GM12878 (cell line): ENCODE measurements around the gene SEZ6L2. TPM values are rescaled to one million over a fixed set of nuclear protein-coding genes. Genes with fewer than 3 reads are reported as not detected.

Source experiments
- ATAC-seq: fragments of 200-7000 bp; cut with Tn5 transposase; 3 replicates; pipeline ENCODE4 v1.9.1; 2020; ENCODE audit warnings: mild to moderate bottlenecking, moderate library complexity
- BruUV-seq: library from RNA; stranded (reverse); fragments of 400-500 nt; replicated peaks from 2 replicates; lab custom pipeline; 2021; lab: Mats Ljungman, UMichigan
- CTCF ChIA-PET: fragments of 300-600 bp; sonication (Branson Sonifier 250); formaldehyde crosslinking; extraction: SDS; loops from one replicate; lab custom pipeline; 2021; ENCODE audit warnings: inconsistent platforms; lab: Yijun Ruan, JAX
- POLR2A ChIA-PET: fragments of 350-600 bp; formaldehyde crosslinking; extraction: SDS; loops from one replicate; lab custom pipeline; 2021; ENCODE audit warnings: inconsistent platforms; lab: Charles Lee
- RAD21 ChIA-PET: fragments of 300-600 bp; sonication (Branson Sonifier 250); formaldehyde crosslinking; loops from one replicate; lab custom pipeline; 2023; ENCODE audit warnings: antibody characterized with exemption; ENCODE audit not compliant: unreplicated experiment; lab: Charles Lee
- SMC1A ChIA-PET: fragments of 300-600 bp; sonication (Branson Sonifier 250); formaldehyde crosslinking; loops from one replicate; lab custom pipeline; 2023; ENCODE audit not compliant: unreplicated experiment, uncharacterized antibody; lab: Charles Lee
- DNase-seq: peaks from one replicate; pipeline ENCODE4 v3.0.0-alpha.2; 2011; ENCODE audit warnings: low read depth, low spot score
- FAIRE-seq: peaks from 3 replicates; lab custom pipeline; 2011; peaks lifted over from hg19 to GRCh38; lab: Jason Lieb, UNC
- H2AFZ ChIP-seq: 2 replicates; pipeline ENCODE4 v1.6.0; 2011; ENCODE audit warnings: low read depth, low read length, control low read depth; ENCODE audit not compliant: control insufficient read depth
- H3K27ac ChIP-seq: 2 replicates; pipeline ENCODE4 v1.5.1; 2011; ENCODE audit warnings: control low read depth; ENCODE audit not compliant: control insufficient read depth, insufficient read depth
- H3K27me3 ChIP-seq, 2 experiments: replicated peaks in 1 of 2; 2 replicates each; pipeline versions ENCODE4 v1.6.0 to v1.6.1; 2011; ENCODE audit warnings: low read length in 1 of 2; ENCODE audit not compliant: control insufficient read depth in 2 of 2, insufficient read depth in 2 of 2
- H3K36me3 ChIP-seq, 2 experiments: 2 replicates each; pipeline ENCODE4 v1.5.1; 2011; ENCODE audit warnings: low read length in 1 of 2; ENCODE audit not compliant: control insufficient read depth in 2 of 2, insufficient read depth in 2 of 2
- H3K4me1 ChIP-seq: 2 replicates; pipeline ENCODE4 v1.6.1; 2011; ENCODE audit warnings: mild to moderate bottlenecking, low read length, moderate library complexity, mixed read lengths; ENCODE audit not compliant: control insufficient read depth, insufficient read depth
- H3K4me2 ChIP-seq: 2 replicates; pipeline ENCODE4 v1.6.0; 2011; ENCODE audit warnings: control low read depth; ENCODE audit not compliant: control insufficient read depth, insufficient read depth
- H3K4me3 ChIP-seq: fragments of 200-600 bp; sonication (generic); 2 replicates; pipeline ENCODE4 v1.5.1; 2016
- H3K79me2 ChIP-seq: 2 replicates; pipeline ENCODE4 v1.6.0; 2011; ENCODE audit warnings: low read length; ENCODE audit not compliant: control insufficient read depth, insufficient read depth
- H3K9ac ChIP-seq: 2 replicates; pipeline ENCODE4 v1.8.0; 2011; ENCODE audit warnings: low read length, control low read depth, mixed read lengths; ENCODE audit not compliant: control insufficient read depth, insufficient read depth
- H3K9me3 ChIP-seq: replicated peaks from 3 replicates; pipeline ENCODE4 v1.5.1; 2011; ENCODE audit warnings: mild to moderate bottlenecking, low read length; ENCODE audit not compliant: control insufficient read depth, insufficient read depth
- H4K20me1 ChIP-seq: 2 replicates; pipeline ENCODE4 v1.6.0; 2011; ENCODE audit not compliant: control insufficient read depth, insufficient read depth
- DPF2 ChIP-seq: fragments of 450-650 bp; IDR thresholded peaks from 2 replicates; pipeline ENCODE4 v1.6.1; 2017; ENCODE audit warnings: mild to moderate bottlenecking
- KLF5 ChIP-seq: fragments of 450-650 bp; IDR thresholded peaks from 2 replicates; pipeline ENCODE4 v1.6.1; 2014; ENCODE audit warnings: mild to moderate bottlenecking; ENCODE audit not compliant: partially characterized antibody
- NBN ChIP-seq: fragments of 450-650 bp; IDR thresholded peaks from 2 replicates; pipeline ENCODE4 v1.6.1; 2016
- NR2F1 ChIP-seq: fragments of 450-650 bp; conservative IDR thresholded peaks from 2 replicates; pipeline ENCODE4 v1.6.1; 2017; ENCODE audit warnings: mild to moderate bottlenecking
- RAD21 ChIP-seq: IDR thresholded peaks from 2 replicates; pipeline ENCODE4 v1.6.1; 2011; ENCODE audit warnings: mild to moderate bottlenecking, low read depth, low read length, moderate library complexity; ENCODE audit not compliant: insufficient read depth
- RB1 ChIP-seq: fragments of 450-650 bp; formaldehyde crosslinking; IDR thresholded peaks from 2 replicates; pipeline ENCODE4 v1.6.1; 2017; ENCODE audit warnings: mild to moderate bottlenecking, borderline replicate concordance
- WGBS: methylation state at CpG from one replicate; pipeline ENCODE4 v1.1.6; 2016; ENCODE audit warnings: low lambda C conversion rate; ENCODE audit not compliant: insufficient replicate concordance, insufficient coverage; ENCODE audit errors: missing lambda C conversion rate; 5-methylcytosine and 5-hydroxymethylcytosine counted together
- in situ Hi-C: fragments of 300-500 bp; cut with MboI; formaldehyde crosslinking; loops from 9 replicates; pipeline ENCODE4 v1.14.3; 2018; ENCODE audit warnings: mixed read lengths
- intact Hi-C: fragments of 100-400 bp; cut with micrococcal nuclease; formaldehyde crosslinking; loops from one replicate; pipeline ENCODE4 v1.14.2; 2022; ENCODE audit not compliant: unreplicated experiment
- polyA plus RNA-seq, 11 experiments: library from polyadenylated mRNA; depleted of rRNA in 4 of 11; unstranded in 6 of 11; stranded (reverse) in 5 of 11; fragments of >200 nt; fragmentation: Nextera tagmentation in 4 of 11; fragmentation: Illumina TruSeq in 1 of 11; extraction: Ambion mirVana in 4 of 11; extraction: Trizol in 1 of 11; gene quantifications; 1 replicate in 1 of 11; 2 replicates in 10 of 11; pipeline versions ENCODE4 v1.2.1 to v1.2.3, GENCODE V29; 2011 to 2016; ENCODE audit warnings: inconsistent platforms in 2 of 11, missing spikeins in 2 of 11, low read depth in 1 of 11
- total RNA-seq, 4 experiments: library from RNA; depleted of rRNA in 3 of 4; stranded (reverse); fragments of >200 nt in 3 of 4; fragmentation: Illumina TruSeq in 1 of 4; extraction: Trizol in 1 of 4; gene quantifications; 2 replicates each; pipeline versions ENCODE4 v1.2.1 to v1.2.3, GENCODE V29; 2013 to 2021
- TF ChIP-seq, protein P1 (sequence below): IDR thresholded peaks from 2 replicates; pipeline ENCODE4 v1.6.1; 2011; ENCODE audit warnings: mild to moderate bottlenecking, low read depth, low read length, moderate library complexity; ENCODE audit not compliant: insufficient replicate concordance
- TF ChIP-seq, protein P2 (sequence below): IDR thresholded peaks from 2 replicates; pipeline ENCODE4 v1.6.1; 2011; ENCODE audit warnings: low read depth, low read length, improper control_type of control experiment, borderline replicate concordance

Gene SEZ6L2
- total and polyA plus RNA-seq, 10 of the 15 experiments (the other 5 are each of a cell fraction or from before 2014, with no cell fraction given): 0.06 to 0.49 TPM; not detected in 8

DNA sequence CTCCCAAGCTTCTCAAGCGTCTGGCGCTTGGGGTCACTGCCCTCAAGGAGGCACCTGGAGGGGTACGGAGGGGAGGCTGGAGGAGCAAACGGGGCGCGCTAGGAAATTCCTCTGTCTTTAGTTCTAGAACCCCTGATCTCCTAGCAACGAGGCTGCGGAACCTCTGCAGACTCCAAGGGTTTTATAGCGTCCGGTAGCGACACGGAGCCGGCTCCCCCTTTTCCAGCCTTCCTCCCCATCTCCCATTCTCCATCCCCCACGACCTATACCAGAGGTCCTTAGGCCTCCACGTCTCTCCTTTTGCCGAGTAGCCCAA, 35.7 kb downstream of the SEZ6L2 start:
- ATAC-seq: no peak
- Histone ChIP-seq H4K20me1 (no peaks in the 10 kb centered on the region), H3K27me3 (0 out of 4 replicates have a peak, but pooled peaks cover 0 to 1% of the 10 kb centered on the region in 2 experiments), H3K79me2 (peaks cover 7% of the 10 kb centered on the region), H3K27ac (no peak overlapping the region), H3K4me3 (0 out of 2 replicates have a peak overlapping the region, but pooled peaks have one; percentile 13), H3K36me3 (peaks cover 0 to 3% of the 10 kb centered on the region in 2 experiments; a peak in 2 of 4 replicates), H3K4me2 (peak overlapping the region; percentile 80), H2AFZ (peak overlapping the region; percentile 100), H3K4me1 (peaks cover 4% of the 10 kb centered on the region), H3K9me3 (no peaks in the 10 kb centered on the region), H3K9ac (no peak overlapping the region)
- intact Hi-C loops: loop anchor here (5.0 to 10.0 kb wide), 2 partner anchors 41 to 61 kb away; partner anchors contain the start of genes KCTD13 and MVP
- ChIA-PET POLR2A (interaction anchor here (1.5 kb wide), 1 partner anchor 43 kb away, joined by 6 read pairs; the partner anchor contains the start of gene MVP), RAD21 (no interaction called here), CTCF (interaction anchor here (1.5 kb wide), 1 partner anchor 16 kb away, joined by 6 read pairs; no protein-coding TSS in a partner anchor), SMC1A (no interaction called here)
- TF ChIP-seq NBN (peak; percentile 7; the same call in 1 of the 2 replicates), DPF2 (0 out of 2 replicates have a peak, but pooled peaks have one; percentile 5), NR2F1 (peak; percentile 83), RAD21 (peak; percentile 26; the same call in 1 of the 2 replicates), KLF5 (no peak), RB1 (no peak)
- TF ChIP-seq, protein P1, sequence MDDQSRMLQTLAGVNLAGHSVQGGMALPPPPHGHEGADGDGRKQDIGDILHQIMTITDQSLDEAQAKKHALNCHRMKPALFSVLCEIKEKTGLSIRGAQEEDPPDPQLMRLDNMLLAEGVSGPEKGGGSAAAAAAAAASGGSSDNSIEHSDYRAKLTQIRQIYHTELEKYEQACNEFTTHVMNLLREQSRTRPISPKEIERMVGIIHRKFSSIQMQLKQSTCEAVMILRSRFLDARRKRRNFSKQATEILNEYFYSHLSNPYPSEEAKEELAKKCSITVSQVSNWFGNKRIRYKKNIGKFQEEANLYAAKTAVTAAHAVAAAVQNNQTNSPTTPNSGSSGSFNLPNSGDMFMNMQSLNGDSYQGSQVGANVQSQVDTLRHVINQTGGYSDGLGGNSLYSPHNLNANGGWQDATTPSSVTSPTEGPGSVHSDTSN: no peak
- TF ChIP-seq, protein P2, sequence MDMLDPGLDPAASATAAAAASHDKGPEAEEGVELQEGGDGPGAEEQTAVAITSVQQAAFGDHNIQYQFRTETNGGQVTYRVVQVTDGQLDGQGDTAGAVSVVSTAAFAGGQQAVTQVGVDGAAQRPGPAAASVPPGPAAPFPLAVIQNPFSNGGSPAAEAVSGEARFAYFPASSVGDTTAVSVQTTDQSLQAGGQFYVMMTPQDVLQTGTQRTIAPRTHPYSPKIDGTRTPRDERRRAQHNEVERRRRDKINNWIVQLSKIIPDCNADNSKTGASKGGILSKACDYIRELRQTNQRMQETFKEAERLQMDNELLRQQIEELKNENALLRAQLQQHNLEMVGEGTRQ: no peak
- FAIRE-seq: no peak
- DNase-seq: no peak
- BruUV-seq: no TSS peak
- in situ Hi-C loops: no loop called here
- WGBS: 42% methylated on average over 16 of the region's 16 CpGs
